BLaER1 (cell line): ENCODE results near the gene ZMAT2.
A peak's percentile ranks its signal among the peaks of the same experiment; 100 is the strongest.

Source experiments
- H3K27ac ChIP-seq: shearing (Covaris generic); formaldehyde crosslinking; 2 replicates; pipeline ENCODE4 v1.8.1; 2022
- H3K27me3 ChIP-seq: shearing (Covaris generic); formaldehyde crosslinking; 2 replicates; pipeline ENCODE4 v1.8.1; 2022
- H3K36me3 ChIP-seq: shearing (Covaris generic); formaldehyde crosslinking; 2 replicates; pipeline ENCODE4 v1.8.1; 2022
- H3K4me1 ChIP-seq: shearing (Covaris generic); formaldehyde crosslinking; 2 replicates; pipeline ENCODE4 v1.8.1; 2022
- H3K4me2 ChIP-seq: shearing (Covaris generic); formaldehyde crosslinking; 2 replicates; pipeline ENCODE4 v1.8.1; 2022
- H3K4me3 ChIP-seq: shearing (Covaris generic); formaldehyde crosslinking; 2 replicates; pipeline ENCODE4 v1.8.1; 2022
- H3K9ac ChIP-seq: shearing (Covaris generic); formaldehyde crosslinking; 2 replicates; pipeline ENCODE4 v1.8.1; 2022
- H3K9me3 ChIP-seq: shearing (Covaris generic); formaldehyde crosslinking; 2 replicates; pipeline ENCODE4 v1.8.1; 2022
- H4K20me1 ChIP-seq: shearing (Covaris generic); formaldehyde crosslinking; 2 replicates; pipeline ENCODE4 v1.8.1; 2022
- Cebpa-rat ChIP-seq: shearing (Covaris generic); IDR thresholded peaks from 2 replicates; pipeline ENCODE4 v1.8.1; 2022

ZMAT2 gene

GRCh38 chr5:140673187-140673976 is 26.9 kb upstream of the ZMAT2 start, which contains the start of gene DND1:
Gene DND1 (minus strand): TSS chr5:140673576. CDS start chr5:140673542, 34 bp downstream.
- no peak within 1 kb of the TSS for H3K27ac ChIP-seq

GRCh38 chr5:140674211-140674610 is 26.0 kb upstream of the ZMAT2 start:
- H3K4me2 ChIP-seq, result no peak overlapping the region
- no peak overlapping the region for H3K27ac ChIP-seq
- no peak overlapping the region for H3K9ac ChIP-seq
- H3K36me3 ChIP-seq, result peaks cover 100% of the 10 kb centered on the region
- no peaks in the 10 kb centered on the region for H3K9me3 ChIP-seq
- no peaks in the 10 kb centered on the region for H3K4me1 ChIP-seq
- H4K20me1 ChIP-seq, result peaks cover 24% of the 10 kb centered on the region
- TF ChIP-seq Cebpa-rat, result no peak
- no peaks in the 10 kb centered on the region for H3K27me3 ChIP-seq
- no peak overlapping the region for H3K4me3 ChIP-seq

More at GRCh38 chr5:140673187-140673976, 26.9 kb upstream of the ZMAT2 start, which contains the start of gene DND1:
- Histone ChIP-seq H4K20me1 (peaks cover 33% of the 10 kb centered on the region), H3K4me1 (no peaks in the 10 kb centered on the region), H3K4me3 (no peak within 1 kb of the TSS), H3K27me3 (no peaks in the 10 kb centered on the region), H3K9ac (no peak within 1 kb of the TSS), H3K4me2 (no peak within 1 kb of the TSS), H3K9me3 (no peaks in the 10 kb centered on the region), H3K36me3 (peaks cover 100% of the 10 kb centered on the region)
- no peak for TF ChIP-seq Cebpa-rat

- Histone ChIP-seq H4K20me1 (peaks cover 20% of the 10 kb centered on the region), H3K36me3 (peaks cover 100% of the 10 kb centered on the region), H3K9ac (no peak overlapping the region), H3K4me3 (no peak overlapping the region), H3K4me2 (no peak overlapping the region), H3K4me1 (no peaks in the 10 kb centered on the region), H3K27ac (no peak overlapping the region), H3K27me3 (no peaks in the 10 kb centered on the region), H3K9me3 (no peaks in the 10 kb centered on the region)
- no peak for TF ChIP-seq Cebpa-rat
Measured at GRCh38 chr5:140674629-140675028, 25.6 kb upstream of the ZMAT2 start.

GRCh38 chr5:140677947-140678346 is 22.3 kb upstream of the ZMAT2 start:
- TF ChIP-seq Cebpa-rat, result no peak
- Histone ChIP-seq H3K27ac (no peak overlapping the region), H3K9ac (no peak overlapping the region), H3K4me1 (no peaks in the 10 kb centered on the region), H3K4me3 (no peak overlapping the region), H3K36me3 (peaks cover 100% of the 10 kb centered on the region), H3K9me3 (no peaks in the 10 kb centered on the region), H3K4me2 (no peak overlapping the region), H3K27me3 (no peaks in the 10 kb centered on the region; the same call in 1 of the 2 replicates), H4K20me1 (peaks cover 9% of the 10 kb centered on the region; the same call in 1 of the 2 replicates)

- TF ChIP-seq Cebpa-rat, result no peak
- Histone ChIP-seq H3K36me3 (peaks cover 100% of the 10 kb centered on the region), H3K4me2 (no peak overlapping the region), H3K9ac (no peak overlapping the region), H3K27me3 (no peaks in the 10 kb centered on the region; the same call in 1 of the 2 replicates), H4K20me1 (no peaks in the 10 kb centered on the region), H3K4me1 (no peaks in the 10 kb centered on the region), H3K9me3 (no peaks in the 10 kb centered on the region), H3K27ac (no peak overlapping the region), H3K4me3 (no peak overlapping the region)
Measured at GRCh38 chr5:140678993-140679392, 21.3 kb upstream of the ZMAT2 start.

GRCh38 chr5:140690376-140690932 is 9.8 kb upstream of the ZMAT2 start:
- Histone ChIP-seq H3K4me1 (peaks cover 31% of the 10 kb centered on the region), H3K9me3 (no peaks in the 10 kb centered on the region), H3K9ac (peak overlapping the region; percentile 93), H3K27ac (peak overlapping the region; percentile 83), H4K20me1 (no peaks in the 10 kb centered on the region), H3K27me3 (no peaks in the 10 kb centered on the region), H3K4me3 (peak overlapping the region; percentile 96), H3K36me3 (peaks cover 59% of the 10 kb centered on the region), H3K4me2 (peak overlapping the region; percentile 96)
- TF ChIP-seq Cebpa-rat, result no peak

GRCh38 chr5:140690941-140691924 is 9.0 kb upstream of the ZMAT2 start, which contains the start of the genes HARS1 and HARS2:
Gene HARS1 (minus strand): TSS chr5:140691370. CDS start chr5:140691304, 66 bp downstream.
Gene HARS2 (plus strand): TSS chr5:140691455. CDS start chr5:140691649, 194 bp downstream.
- Histone ChIP-seq H3K27me3 (no peaks in the 10 kb centered on the region), H3K4me3 (peak within 1 kb of the TSS; percentile 96), H3K4me2 (peak within 1 kb of the TSS; percentile 96), H3K27ac (peak within 1 kb of the TSS; percentile 83), H3K9me3 (no peaks in the 10 kb centered on the region), H4K20me1 (no peaks in the 10 kb centered on the region), H3K9ac (peak within 1 kb of the TSS; percentile 93), H3K36me3 (peaks cover 60% of the 10 kb centered on the region), H3K4me1 (peaks cover 31% of the 10 kb centered on the region)
- no peak for TF ChIP-seq Cebpa-rat

- H4K20me1 ChIP-seq, result no peaks in the 10 kb centered on the region
- no peaks in the 10 kb centered on the region for H3K27me3 ChIP-seq
- H3K9me3 ChIP-seq, result no peaks in the 10 kb centered on the region
- TF ChIP-seq Cebpa-rat, result no peak
- no peak overlapping the region for H3K4me3 ChIP-seq
- no peak overlapping the region for H3K9ac ChIP-seq
- peaks cover 31% of the 10 kb centered on the region for H3K4me1 ChIP-seq
- H3K36me3 ChIP-seq, result peaks cover 71% of the 10 kb centered on the region
- H3K4me2 ChIP-seq, result no peak overlapping the region
- no peak overlapping the region for H3K27ac ChIP-seq
Measured at GRCh38 chr5:140694276-140694675, 6.0 kb upstream of the ZMAT2 start.

GRCh38 chr5:140696891-140697492 is 3.3 kb upstream of the ZMAT2 start:
- Histone ChIP-seq H3K27me3 (no peaks in the 10 kb centered on the region), H3K36me3 (peaks cover 75% of the 10 kb centered on the region), H4K20me1 (peaks cover 6% of the 10 kb centered on the region; the same call in 1 of the 2 replicates), H3K27ac (no peak overlapping the region), H3K9me3 (no peaks in the 10 kb centered on the region), H3K4me2 (no peak overlapping the region), H3K9ac (no peak overlapping the region), H3K4me3 (no peak overlapping the region), H3K4me1 (peaks cover 32% of the 10 kb centered on the region)
- no peak for TF ChIP-seq Cebpa-rat
